Fibroblast of lung (primary cell): ENCODE measurements around the gene RIN2. TPM values are rescaled to one million over a fixed set of nuclear protein-coding genes. Genes with fewer than 3 reads are reported as not detected.

ENCODE experiments used
- DNase-seq, 2 donors: peaks; one replicate each; pipeline versions ENCODE4 v3.0.0 to v3.0.0-alpha.2; 2010; ENCODE audit warnings: low read depth in 2 of 2
- H2AFZ ChIP-seq: 2 replicates; pipeline ENCODE4 v1.5.1; 2012; ENCODE audit warnings: low read length, control low read depth, inconsistent platforms
- H3K27ac ChIP-seq: 2 replicates; pipeline ENCODE4 v1.5.1; 2011; ENCODE audit warnings: low read length, control low read depth; ENCODE audit not compliant: insufficient read depth
- H3K27me3 ChIP-seq: 2 replicates; pipeline ENCODE4 v1.5.1; 2011; ENCODE audit warnings: mild to moderate bottlenecking, low read length; ENCODE audit not compliant: control insufficient read depth, insufficient read depth
- H3K36me3 ChIP-seq: 2 replicates; pipeline ENCODE4 v1.5.1; 2011; ENCODE audit warnings: low read length; ENCODE audit not compliant: control insufficient read depth, insufficient read depth
- H3K4me1 ChIP-seq: 2 replicates; pipeline ENCODE4 v1.5.1; 2011; ENCODE audit warnings: low read length; ENCODE audit not compliant: control insufficient read depth, insufficient read depth; ENCODE audit errors: extremely low read depth
- H3K4me2 ChIP-seq: 2 replicates; pipeline ENCODE4 v1.5.1; 2011; ENCODE audit warnings: low read length, control low read depth; ENCODE audit not compliant: insufficient read depth; ENCODE audit errors: extremely low read depth
- H3K4me3 ChIP-seq, 4 experiments: fragments of 200-600 bp in 1 of 4; sonication (generic) in 1 of 4; replicated peaks in 1 of 4; 2 replicates each; pipeline ENCODE4 v1.5.1; 2011 to 2016; ENCODE audit warnings: low read length in 4 of 4, low read depth in 3 of 4, mild to moderate bottlenecking in 3 of 4, control low read depth in 2 of 4, inconsistent platforms in 1 of 4, mixed read lengths in 1 of 4; ENCODE audit not compliant: insufficient read depth in 1 of 4; ENCODE audit errors: control extremely low read depth in 1 of 4
- H3K79me2 ChIP-seq: 2 replicates; pipeline ENCODE4 v1.5.1; 2012; ENCODE audit warnings: mild to moderate bottlenecking, low read length, inconsistent platforms; ENCODE audit not compliant: control insufficient read depth, insufficient read depth
- H3K9ac ChIP-seq: 2 replicates; pipeline ENCODE4 v1.5.1; 2011; ENCODE audit warnings: mild to moderate bottlenecking, low read length, control low read depth; ENCODE audit not compliant: insufficient read depth
- H3K9me3 ChIP-seq: 2 replicates; pipeline ENCODE4 v1.5.1; 2012; ENCODE audit warnings: low read depth, low read length; ENCODE audit not compliant: control insufficient read depth, insufficient read depth
- H4K20me1 ChIP-seq: 2 replicates; pipeline ENCODE4 v1.5.1; 2011; ENCODE audit warnings: low read length; ENCODE audit not compliant: control insufficient read depth, insufficient read depth; ENCODE audit errors: extremely low read depth
- CTCF ChIP-seq, 2 donors: IDR thresholded peaks in 1 of 2; conservative IDR thresholded peaks in 1 of 2; 1 replicate in 1 of 2; 2 replicates in 1 of 2; pipeline ENCODE4 v1.5.1; 2011 to 2012; ENCODE audit warnings: low read length in 2 of 2, control low read depth in 1 of 2, inconsistent platforms in 1 of 2, low read depth in 1 of 2, mild to moderate bottlenecking in 1 of 2
- EZH2 ChIP-seq: IDR thresholded peaks from 2 replicates; pipeline ENCODE4 v1.5.1; 2012; ENCODE audit warnings: low read length, control low read depth, mild to moderate bottlenecking; ENCODE audit errors: missing control alignments
- polyA plus RNA-seq, 2 donors: library from polyadenylated mRNA; depleted of rRNA in 1 of 2; stranded (reverse) in 1 of 2; unstranded in 1 of 2; fragments of >200 nt; gene quantifications; 2 replicates each; pipeline ENCODE4 v1.2.1, GENCODE V29; 2011 to 2012; ENCODE audit warnings: missing spikeins in 1 of 2
- total RNA-seq: library from RNA; depleted of rRNA; stranded (reverse); fragments of >200 nt; gene quantifications from 2 replicates; pipeline ENCODE4 v1.2.1, GENCODE V29; 2014

The RIN2 gene
- total and polyA plus RNA-seq, 2 donors (not counting 1 experiment from before 2014, with no cell fraction given) = 30.2 to 61.4 TPM

GRCh38 chr20:19718880-19719279, 39.2 kb upstream of the RIN2 start:
- Histone ChIP-seq H3K4me1 (no peaks in the 10 kb centered on the region), H3K36me3 (no peaks in the 10 kb centered on the region), H4K20me1 (no peaks in the 10 kb centered on the region), H3K9ac (no peak overlapping the region), H3K79me2 (no peaks in the 10 kb centered on the region), H3K27ac (no peak overlapping the region), H3K9me3 (no peaks in the 10 kb centered on the region), H3K27me3 (no peaks in the 10 kb centered on the region), H2AFZ (no peak overlapping the region), H3K4me2 (no peak overlapping the region), H3K4me3 (no peak overlapping the region)
- no peak for DNase-seq
- TF ChIP-seq EZH2 (no peak), CTCF (conservative IDR thresholded peaks at IDR 0.05 in 1 of 2, IDR thresholded peaks at IDR 0.05 in 1 of 2; ENCODE audit: low read depth in 1 of 2, low read length in 2 of 2) (no peak)

- H3K27ac ChIP-seq = no peak overlapping the region
- H3K27me3 ChIP-seq = no peaks in the 10 kb centered on the region
- H3K36me3 ChIP-seq = no peaks in the 10 kb centered on the region
- no peaks in the 10 kb centered on the region for H3K79me2 ChIP-seq
- H3K4me1 ChIP-seq = no peaks in the 10 kb centered on the region
- no peak overlapping the region for H3K4me3 ChIP-seq
- H4K20me1 ChIP-seq = no peaks in the 10 kb centered on the region
- DNase-seq = no peak
- TF ChIP-seq CTCF (conservative IDR thresholded peaks at IDR 0.05 in 1 of 2, IDR thresholded peaks at IDR 0.05 in 1 of 2; ENCODE audit: low read depth in 1 of 2, low read length in 2 of 2) = no peak
- TF ChIP-seq EZH2 = no peak
- no peaks in the 10 kb centered on the region for H3K9me3 ChIP-seq
- H2AFZ ChIP-seq = no peak overlapping the region
- no peak overlapping the region for H3K9ac ChIP-seq
- H3K4me2 ChIP-seq = no peak overlapping the region
Measured at GRCh38 chr20:19720991-19721390, 37.1 kb upstream of the RIN2 start.

GRCh38 chr20:19723051-19723450, 35.0 kb upstream of the RIN2 start:
- no peak overlapping the region for H3K4me3 ChIP-seq
- no peak overlapping the region for H3K27ac ChIP-seq
- H3K4me1 ChIP-seq = no peaks in the 10 kb centered on the region
- no peaks in the 10 kb centered on the region for H3K79me2 ChIP-seq
- no peak overlapping the region for H2AFZ ChIP-seq
- no peaks in the 10 kb centered on the region for H4K20me1 ChIP-seq
- TF ChIP-seq CTCF (conservative IDR thresholded peaks at IDR 0.05 in 1 of 2, IDR thresholded peaks at IDR 0.05 in 1 of 2; ENCODE audit: low read depth in 1 of 2, low read length in 2 of 2) = no peak
- no peak for TF ChIP-seq EZH2
- H3K9me3 ChIP-seq = no peaks in the 10 kb centered on the region
- H3K4me2 ChIP-seq = no peak overlapping the region
- no peaks in the 10 kb centered on the region for H3K27me3 ChIP-seq
- H3K9ac ChIP-seq = no peak overlapping the region
- DNase-seq = no peak
- no peaks in the 10 kb centered on the region for H3K36me3 ChIP-seq
